BE2C (cell line): ENCODE data around the gene ZNF804B.
"Not testable (repeated sequence)": the region's sequence is repeated elsewhere in the genome, so short reads cannot be mapped to it uniquely, and the experiment has no call there.

ENCODE experiments used
- DNase-seq: peaks from one replicate; pipeline ENCODE4 v3.0.0-alpha.2; 2020
- H3K27me3 ChIP-seq: fragments of 250-450 bp; sonication (Bioruptor Pico); 2 replicates; pipeline ENCODE4 v1.5.1; 2020; ENCODE audit warnings: mild to moderate bottlenecking
- H3K36me3 ChIP-seq: fragments of 250-450 bp; sonication (Bioruptor Pico); 2 replicates; pipeline ENCODE4 v1.5.1; 2020; ENCODE audit warnings: mild to moderate bottlenecking
- H3K4me1 ChIP-seq: fragments of 250-450 bp; sonication (Bioruptor Pico); 2 replicates; pipeline ENCODE4 v1.5.1; 2020
- H3K4me3 ChIP-seq: 2 replicates; pipeline ENCODE4 v1.5.1; 2011; ENCODE audit warnings: low read depth, low read length
- H3K9me3 ChIP-seq: fragments of 250-450 bp; sonication (Bioruptor Pico); 2 replicates; pipeline ENCODE4 v1.5.1; 2020
- CTCF ChIP-seq: IDR thresholded peaks from 2 replicates; pipeline ENCODE4 v1.5.1; 2012; ENCODE audit warnings: mild to moderate bottlenecking, low read depth, low read length

The ZNF804B gene

DNA sequence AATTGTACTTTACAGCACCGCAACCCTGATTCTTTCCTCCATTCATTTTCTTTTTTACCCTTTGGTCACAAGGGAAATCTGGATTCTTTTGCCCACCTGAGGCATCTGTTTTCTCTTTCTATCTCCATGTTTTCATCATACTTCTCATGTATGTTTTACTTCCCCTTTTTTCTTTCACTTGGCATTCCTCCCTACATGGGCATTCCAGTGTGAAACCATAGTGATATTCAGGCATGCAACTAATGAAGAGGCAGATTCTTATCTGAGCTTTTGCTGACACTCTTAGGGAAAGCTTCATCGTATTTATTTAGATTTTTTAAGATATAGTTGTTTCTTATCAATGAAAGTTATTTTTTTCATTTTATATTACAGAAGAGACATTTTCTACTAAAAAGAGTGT, 441.3 kb downstream of the ZNF804B start:
- Histone ChIP-seq H3K27me3 (no peaks in the 10 kb centered on the region), H3K4me1 (no peaks in the 10 kb centered on the region), H3K36me3 (no peaks in the 10 kb centered on the region), H3K9me3 (no peaks in the 10 kb centered on the region), H3K4me3 (no peak overlapping the region)
- TF ChIP-seq CTCF = no peak
- no peak for DNase-seq

- TF ChIP-seq CTCF = no peak
- H3K36me3 ChIP-seq = no peaks in the 10 kb centered on the region
- H3K27me3 ChIP-seq = no peaks in the 10 kb centered on the region
Observed at GRCh38 chr7:89223900-89224395, 464.4 kb downstream of the ZNF804B start.

GRCh38 chr7:89228688-89229171, 469.2 kb downstream of the ZNF804B start:
- not testable (repeated sequence) for DNase-seq, H3K36me3 ChIP-seq, H3K9me3 ChIP-seq, H3K4me3 ChIP-seq, H3K4me1 ChIP-seq, H3K27me3 ChIP-seq

More at GRCh38 chr7:89223900-89224395, 464.4 kb downstream of the ZNF804B start:
- no peak overlapping the region for H3K4me3 ChIP-seq
- DNase-seq = no peak
- no peaks in the 10 kb centered on the region for H3K4me1 ChIP-seq
- H3K9me3 ChIP-seq = no peaks in the 10 kb centered on the region

- H3K27me3 ChIP-seq = no peaks in the 10 kb centered on the region
- no peak for DNase-seq
- TF ChIP-seq CTCF = no peak
- H3K4me1 ChIP-seq = no peaks in the 10 kb centered on the region
- H3K9me3 ChIP-seq = no peaks in the 10 kb centered on the region
- H3K36me3 ChIP-seq = no peaks in the 10 kb centered on the region
- H3K4me3 ChIP-seq = no peak overlapping the region
Observed at GRCh38 chr7:89238156-89238555, 478.7 kb downstream of the ZNF804B start.

DNA sequence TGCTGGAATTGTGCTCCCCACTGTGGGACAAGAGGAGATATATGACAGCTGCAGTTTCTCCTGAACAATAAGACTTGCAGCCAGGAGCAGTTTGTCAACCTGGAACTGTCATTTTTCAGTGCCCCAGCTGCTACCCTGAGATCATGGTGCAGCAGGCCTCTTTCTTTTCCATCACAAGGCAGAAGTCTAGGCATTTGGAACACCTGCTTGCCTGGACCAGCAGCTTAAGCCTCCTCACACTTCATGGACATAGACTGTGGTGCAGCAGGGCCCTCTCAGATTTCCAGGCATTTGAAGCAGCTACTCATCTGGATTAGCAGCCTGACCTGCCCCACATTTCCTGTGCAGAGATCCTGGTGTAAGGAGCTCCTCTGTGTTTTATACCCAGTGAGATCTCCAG, 486.7 kb downstream of the ZNF804B start:
- H3K4me1 ChIP-seq = no peaks in the 10 kb centered on the region
- no peak for TF ChIP-seq CTCF
- no peak for DNase-seq
- no peaks in the 10 kb centered on the region for H3K27me3 ChIP-seq
- H3K36me3 ChIP-seq = no peaks in the 10 kb centered on the region
- H3K4me3 ChIP-seq = no peak overlapping the region
- H3K9me3 ChIP-seq = no peaks in the 10 kb centered on the region; the same call in 1 of the 2 replicates

DNA sequence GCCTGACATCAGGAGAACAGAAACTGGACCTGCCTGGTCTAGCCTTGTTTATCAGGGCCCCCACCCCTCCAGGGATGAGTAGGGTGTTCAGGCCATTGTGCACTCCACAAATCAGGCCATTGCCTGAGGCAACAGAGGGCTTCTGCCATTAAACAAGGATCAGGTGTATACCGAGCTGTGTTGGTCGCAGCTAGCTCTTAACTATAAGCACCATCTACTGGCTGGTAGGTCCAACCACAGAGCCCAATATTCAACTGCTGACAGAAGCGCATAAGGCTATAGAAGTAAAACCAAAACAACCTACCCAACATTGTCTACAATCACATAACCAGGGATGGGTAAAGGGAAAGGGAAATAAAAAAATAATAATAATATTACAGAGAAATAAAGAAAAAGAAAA, 487.7 kb downstream of the ZNF804B start:
- no peaks in the 10 kb centered on the region for H3K36me3 ChIP-seq
- H3K27me3 ChIP-seq = no peaks in the 10 kb centered on the region
- TF ChIP-seq CTCF = no peak
- H3K4me3 ChIP-seq = no peak overlapping the region
- no peak for DNase-seq
- no peaks in the 10 kb centered on the region; the same call in 1 of the 2 replicates for H3K9me3 ChIP-seq
- H3K4me1 ChIP-seq = no peaks in the 10 kb centered on the region

DNA sequence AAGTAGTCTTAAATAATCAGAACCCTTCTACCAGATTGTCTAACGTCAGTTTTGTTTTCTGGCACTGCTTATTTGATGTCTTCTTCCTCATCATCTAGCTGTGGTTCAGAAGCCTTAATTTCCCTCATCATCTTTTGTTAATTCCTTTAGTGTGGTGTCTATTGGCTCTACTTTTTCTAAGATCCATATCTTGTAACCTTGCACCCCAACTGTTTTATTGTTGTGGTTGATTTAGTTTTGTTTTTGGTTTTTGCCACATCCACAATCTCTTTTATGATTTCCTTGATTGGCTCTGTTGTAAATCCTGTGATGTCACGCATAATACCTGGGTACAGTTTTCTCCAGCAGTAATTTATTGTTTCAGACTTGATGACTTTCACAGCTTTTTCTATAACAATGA, 499.6 kb downstream of the ZNF804B start:
- TF ChIP-seq CTCF = no peak
- Histone ChIP-seq H3K4me1 (no peaks in the 10 kb centered on the region), H3K9me3 (no peaks in the 10 kb centered on the region), H3K27me3 (no peaks in the 10 kb centered on the region), H3K4me3 (no peak overlapping the region), H3K36me3 (no peaks in the 10 kb centered on the region)
- DNase-seq = no peak
